Peyer's patch (tissue), 4 donors: ENCODE measurements around the gene INO80B.

ENCODE experiments used
- POLR2A ChIP-seq, 2 donors: fragments of 450-650 bp; IDR thresholded peaks; one replicate each; pipeline ENCODE4 v1.5.1; 2017; ENCODE audit warnings: antibody characterized with exemption in 2 of 2, mild to moderate bottlenecking in 2 of 2, moderate library complexity in 2 of 2
- TF ChIP-seq, protein P1 (sequence below), 6 experiments: fragments of 450-650 bp in 4 of 6; fragments of 200-600 bp in 2 of 6; sonication (generic) in 1 of 6; IDR thresholded peaks; one replicate each; pipeline ENCODE4 v1.5.1; 2017 to 2019; ENCODE audit warnings: antibody characterized with exemption in 6 of 6, mild to moderate bottlenecking in 3 of 6, moderate library complexity in 1 of 6

DNA sequence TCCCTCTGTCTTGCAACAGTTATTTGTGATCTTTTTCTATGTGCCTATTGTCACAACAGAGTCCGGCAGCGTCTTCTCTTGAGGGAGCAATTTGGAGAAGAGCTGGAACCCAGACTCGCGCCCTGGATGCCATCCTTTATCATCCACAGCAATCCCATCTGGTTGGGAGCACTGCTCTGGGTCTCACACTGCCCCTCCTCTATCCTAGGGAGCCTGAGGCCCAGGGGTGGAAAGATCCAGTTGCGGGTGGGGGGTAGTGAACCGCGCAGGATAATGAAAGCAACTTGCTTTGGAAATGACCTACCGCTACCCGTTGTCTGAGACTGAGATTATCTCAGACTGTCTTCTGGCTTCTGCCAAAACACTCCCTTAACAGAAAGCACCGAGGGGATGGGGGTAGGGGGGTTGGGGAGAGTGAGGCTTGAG is 4.1 kb downstream of the INO80B start:
- TF ChIP-seq, protein P1, sequence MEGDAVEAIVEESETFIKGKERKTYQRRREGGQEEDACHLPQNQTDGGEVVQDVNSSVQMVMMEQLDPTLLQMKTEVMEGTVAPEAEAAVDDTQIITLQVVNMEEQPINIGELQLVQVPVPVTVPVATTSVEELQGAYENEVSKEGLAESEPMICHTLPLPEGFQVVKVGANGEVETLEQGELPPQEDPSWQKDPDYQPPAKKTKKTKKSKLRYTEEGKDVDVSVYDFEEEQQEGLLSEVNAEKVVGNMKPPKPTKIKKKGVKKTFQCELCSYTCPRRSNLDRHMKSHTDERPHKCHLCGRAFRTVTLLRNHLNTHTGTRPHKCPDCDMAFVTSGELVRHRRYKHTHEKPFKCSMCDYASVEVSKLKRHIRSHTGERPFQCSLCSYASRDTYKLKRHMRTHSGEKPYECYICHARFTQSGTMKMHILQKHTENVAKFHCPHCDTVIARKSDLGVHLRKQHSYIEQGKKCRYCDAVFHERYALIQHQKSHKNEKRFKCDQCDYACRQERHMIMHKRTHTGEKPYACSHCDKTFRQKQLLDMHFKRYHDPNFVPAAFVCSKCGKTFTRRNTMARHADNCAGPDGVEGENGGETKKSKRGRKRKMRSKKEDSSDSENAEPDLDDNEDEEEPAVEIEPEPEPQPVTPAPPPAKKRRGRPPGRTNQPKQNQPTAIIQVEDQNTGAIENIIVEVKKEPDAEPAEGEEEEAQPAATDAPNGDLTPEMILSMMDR (IDR thresholded peaks at IDR 0.05) = no peak
- no peak for TF ChIP-seq POLR2A (IDR thresholded peaks at IDR 0.05)
